ENCODE results near the gene ELK1. TPM values are rescaled to one million over a fixed set of nuclear protein-coding genes. Genes with fewer than 3 reads are reported as not detected.

ELK1 gene
- polyA plus RNA-seq, 1 donor (not counting 4 experiments of a cell fraction or from before 2014, with no cell fraction given), result 12.9 TPM

DNA sequence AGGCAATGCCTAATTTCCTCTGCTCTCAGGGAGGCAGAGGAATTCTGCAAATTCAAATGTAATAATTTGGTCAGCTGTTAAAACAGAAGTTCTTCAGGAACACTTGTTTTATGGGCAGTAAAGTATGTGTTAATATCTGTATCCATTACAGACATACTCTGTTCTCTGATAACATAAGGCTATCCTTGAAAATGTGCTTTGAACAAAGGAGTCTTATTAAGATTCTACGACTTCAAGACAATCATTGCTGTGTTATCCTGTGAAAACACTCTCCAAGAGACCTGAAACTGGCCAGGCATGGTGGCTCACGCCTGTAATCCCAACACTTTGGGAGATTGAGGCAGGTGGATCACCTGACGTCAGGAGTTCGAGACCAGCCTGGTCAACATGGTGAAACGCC is 18.7 kb downstream of the ELK1 start:
- FAIRE-seq (no peak), DNase-seq (ENCODE audit: low read depth, low spot score) (no peak)
- Histone ChIP-seq H2AFZ (ENCODE audit: control insufficient read depth, low read length) (no peak overlapping the region), H3K9me3 (ENCODE audit: control insufficient read depth, low read depth, low read length) (peaks cover 2% of the 10 kb centered on the region), H3K27ac (ENCODE audit: control insufficient read depth, insufficient read depth, low read length) (no peak overlapping the region), H3K36me3 (ENCODE audit: control insufficient read depth in 2 of 2, extremely low read depth in 1 of 2, insufficient read depth in 2 of 2, low read length in 2 of 2) (peaks cover 0 to 5% of the 10 kb centered on the region in 2 experiments), H3K4me1 (ENCODE audit: control insufficient read depth, extremely low read depth, insufficient read depth, low read length) (no peaks in the 10 kb centered on the region), H3K4me2 (ENCODE audit: control insufficient read depth, extremely low read depth, insufficient read depth, low read depth, low read length) (no peak overlapping the region), H4K20me1 (ENCODE audit: control insufficient read depth, extremely low read depth, insufficient read depth, low read length) (no peaks in the 10 kb centered on the region), H3K9me1 (ENCODE audit: control insufficient read depth, extremely low read depth, insufficient read depth, low read length) (no peaks in the 10 kb centered on the region), H3K9ac (ENCODE audit: control insufficient read depth, extremely low read depth, insufficient read depth, low read length) (no peak overlapping the region), H3K27me3 (ENCODE audit: control insufficient read depth, extremely low read depth, insufficient read depth, low read length) (no peaks in the 10 kb centered on the region), H3K4me3 (ENCODE audit: control insufficient read depth in 2 of 3, extremely low read depth in 1 of 3, insufficient read depth in 2 of 3, low read depth in 1 of 3, low read length in 3 of 3) (no peak overlapping the region), H3K79me2 (ENCODE audit: control insufficient read depth, insufficient read depth, low read length) (no peaks in the 10 kb centered on the region)
- dilution Hi-C loops (cut with MboI; ENCODE audit: extremely low pct_ligation_motif_present, low sequenced_read_pairs), result no loop called here
- TF ChIP-seq, protein P1, sequence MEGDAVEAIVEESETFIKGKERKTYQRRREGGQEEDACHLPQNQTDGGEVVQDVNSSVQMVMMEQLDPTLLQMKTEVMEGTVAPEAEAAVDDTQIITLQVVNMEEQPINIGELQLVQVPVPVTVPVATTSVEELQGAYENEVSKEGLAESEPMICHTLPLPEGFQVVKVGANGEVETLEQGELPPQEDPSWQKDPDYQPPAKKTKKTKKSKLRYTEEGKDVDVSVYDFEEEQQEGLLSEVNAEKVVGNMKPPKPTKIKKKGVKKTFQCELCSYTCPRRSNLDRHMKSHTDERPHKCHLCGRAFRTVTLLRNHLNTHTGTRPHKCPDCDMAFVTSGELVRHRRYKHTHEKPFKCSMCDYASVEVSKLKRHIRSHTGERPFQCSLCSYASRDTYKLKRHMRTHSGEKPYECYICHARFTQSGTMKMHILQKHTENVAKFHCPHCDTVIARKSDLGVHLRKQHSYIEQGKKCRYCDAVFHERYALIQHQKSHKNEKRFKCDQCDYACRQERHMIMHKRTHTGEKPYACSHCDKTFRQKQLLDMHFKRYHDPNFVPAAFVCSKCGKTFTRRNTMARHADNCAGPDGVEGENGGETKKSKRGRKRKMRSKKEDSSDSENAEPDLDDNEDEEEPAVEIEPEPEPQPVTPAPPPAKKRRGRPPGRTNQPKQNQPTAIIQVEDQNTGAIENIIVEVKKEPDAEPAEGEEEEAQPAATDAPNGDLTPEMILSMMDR (optimal IDR thresholded peaks at IDR 0.05 in 1 of 3, IDR thresholded peaks at IDR 0.05 in 1 of 3, conservative IDR thresholded peaks at IDR 0.05 in 1 of 3; ENCODE audit: extremely low read depth in 1 of 3, insufficient read depth in 2 of 3, low read length in 3 of 3), result no peak
- no peak for TF ChIP-seq EZH2 (IDR thresholded peaks at IDR 0.05; ENCODE audit: low read length)

DNA sequence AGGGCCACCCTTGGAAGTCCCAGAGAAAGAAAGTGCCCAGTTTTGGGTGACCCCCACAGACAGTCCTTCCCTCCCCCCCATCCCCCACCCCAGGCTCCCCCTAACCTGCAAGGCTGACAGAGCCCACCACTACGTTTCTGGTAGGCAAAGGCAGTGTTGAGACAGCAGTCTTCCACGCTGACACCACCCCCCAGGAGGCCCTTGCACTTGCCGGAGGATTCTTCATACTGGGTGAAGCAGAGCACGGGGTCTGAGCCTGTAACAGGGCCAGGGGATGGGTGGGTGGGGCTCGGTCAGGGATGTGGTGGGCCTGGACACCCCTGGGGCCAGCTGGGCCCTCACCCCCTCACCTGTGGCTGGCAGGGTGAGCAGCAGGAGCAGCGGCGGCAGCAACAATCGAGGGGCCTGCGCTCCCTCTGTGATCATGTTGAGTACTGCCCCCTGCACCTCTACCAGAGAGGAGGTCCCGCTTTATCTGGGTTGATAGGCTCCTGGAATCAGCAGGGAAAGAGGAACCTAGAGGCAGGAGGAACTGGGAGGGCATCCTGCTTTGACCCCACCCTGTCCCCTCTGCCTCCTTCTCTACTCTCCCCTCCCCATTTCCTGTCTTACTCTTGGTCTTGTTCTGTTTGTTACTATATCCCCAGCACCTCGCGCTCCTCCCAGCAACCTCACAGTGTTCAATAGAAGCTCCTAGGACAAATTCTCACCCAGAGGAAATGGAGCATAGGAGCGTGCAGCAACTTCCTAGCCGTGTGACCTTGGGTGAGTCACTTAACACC is 20.8 kb downstream of the ELK1 start, which contains the start of gene CFP:
Gene CFP (minus strand): TSS at position 512 of the 782 bp plus-strand sequence. CDS start 86 bp downstream, at position 426.
- no peak for FAIRE-seq

More for the DNA sequence above, 20.8 kb downstream of the ELK1 start, which contains the start of gene CFP:
- H3K9me3 ChIP-seq (ENCODE audit: control insufficient read depth, low read depth, low read length), result peaks cover 2% of the 10 kb centered on the region
- H4K20me1 ChIP-seq (ENCODE audit: control insufficient read depth, extremely low read depth, insufficient read depth, low read length), result no peaks in the 10 kb centered on the region
- H3K27ac ChIP-seq (ENCODE audit: control insufficient read depth, insufficient read depth, low read length), result no peak within 1 kb of the TSS
- no peak within 1 kb of the TSS for H3K4me2 ChIP-seq (ENCODE audit: control insufficient read depth, extremely low read depth, insufficient read depth, low read depth, low read length)
- H3K79me2 ChIP-seq (ENCODE audit: control insufficient read depth, insufficient read depth, low read length), result no peaks in the 10 kb centered on the region
- H3K27me3 ChIP-seq (ENCODE audit: control insufficient read depth, extremely low read depth, insufficient read depth, low read length), result no peaks in the 10 kb centered on the region
- no peaks in the 10 kb centered on the region for H3K9me1 ChIP-seq (ENCODE audit: control insufficient read depth, extremely low read depth, insufficient read depth, low read length)
- no peak within 1 kb of the TSS for H3K4me3 ChIP-seq (ENCODE audit: control insufficient read depth in 2 of 3, extremely low read depth in 1 of 3, insufficient read depth in 2 of 3, low read depth in 1 of 3, low read length in 3 of 3)
- H3K4me1 ChIP-seq (ENCODE audit: control insufficient read depth, extremely low read depth, insufficient read depth, low read length), result no peaks in the 10 kb centered on the region
- TF ChIP-seq, protein P1 (optimal IDR thresholded peaks at IDR 0.05 in 1 of 3, IDR thresholded peaks at IDR 0.05 in 1 of 3, conservative IDR thresholded peaks at IDR 0.05 in 1 of 3; ENCODE audit: extremely low read depth in 1 of 3, insufficient read depth in 2 of 3, low read length in 3 of 3), result no peak
- TF ChIP-seq EZH2 (IDR thresholded peaks at IDR 0.05; ENCODE audit: low read length), result no peak
- dilution Hi-C loops (cut with MboI; ENCODE audit: extremely low pct_ligation_motif_present, low sequenced_read_pairs), result no loop called here
- H2AFZ ChIP-seq (ENCODE audit: control insufficient read depth, low read length), result no peak within 1 kb of the TSS
- no peak for DNase-seq (ENCODE audit: low read depth, low spot score)
- H3K36me3 ChIP-seq (ENCODE audit: control insufficient read depth in 2 of 2, extremely low read depth in 1 of 2, insufficient read depth in 2 of 2, low read length in 2 of 2), result peaks cover 0 to 3% of the 10 kb centered on the region in 2 experiments
- H3K9ac ChIP-seq (ENCODE audit: control insufficient read depth, extremely low read depth, insufficient read depth, low read length), result no peak within 1 kb of the TSS
